H1 (cell line): ENCODE results near the gene APBA2. TPM values are rescaled to one million over a fixed set of nuclear protein-coding genes. Genes with fewer than 3 reads are reported as not detected.

Experiments used
- CEBPB ChIP-seq: IDR thresholded peaks from 2 replicates; pipeline ENCODE4 v1.6.1; 2012; ENCODE audit warnings: low read depth, low read length
- CREB1 ChIP-seq: IDR thresholded peaks from 2 replicates; pipeline ENCODE4 v1.6.1; 2012; ENCODE audit warnings: inconsistent platforms
- FOSL1 ChIP-seq: IDR thresholded peaks from 2 replicates; pipeline ENCODE4 v1.6.1; 2011; ENCODE audit warnings: mild to moderate bottlenecking, low read depth, low read length, moderate library complexity; ENCODE audit not compliant: insufficient read depth
- GTF2F1 ChIP-seq: IDR thresholded peaks from 2 replicates; pipeline ENCODE4 v1.6.1; 2012; ENCODE audit warnings: low read depth, low read length, improper control_type of control experiment, borderline replicate concordance
- KDM5A ChIP-seq: fragments of 200-600 bp; IDR thresholded peaks from 2 replicates; pipeline ENCODE4 v1.7.1; 2012; ENCODE audit warnings: mild to moderate bottlenecking, low read length, inconsistent platforms, mixed read lengths
- NANOG ChIP-seq: IDR thresholded peaks from 2 replicates; pipeline ENCODE4 v1.6.1; 2011; ENCODE audit warnings: low read length, low read depth, mild to moderate bottlenecking, inconsistent platforms; ENCODE audit not compliant: insufficient read depth, poor library complexity, severe bottlenecking
- NRF1 ChIP-seq: IDR thresholded peaks from 2 replicates; pipeline ENCODE4 v1.6.1; 2011; ENCODE audit warnings: mild to moderate bottlenecking, low read depth, low read length, improper control_type of control experiment
- SP1 ChIP-seq: IDR thresholded peaks from 2 replicates; pipeline ENCODE4 v1.6.1; 2011; ENCODE audit warnings: low read depth, low read length
- SRF ChIP-seq: IDR thresholded peaks from 2 replicates; pipeline ENCODE4 v1.6.1; 2011; ENCODE audit warnings: mild to moderate bottlenecking, low read depth, low read length, moderate library complexity
- polyA plus RNA-seq, 7 experiments: library from polyadenylated mRNA; depleted of rRNA in 3 of 7; stranded (reverse) in 5 of 7; unstranded in 2 of 7; fragments of >200 nt in 5 of 7; fragments of 200-250 nt in 2 of 7; gene quantifications; 1 replicate in 5 of 7; 2 replicates in 1 of 7; 4 replicates in 1 of 7; pipeline versions ENCODE4 v1.2.1 to v1.2.3, GENCODE V29; 2011 to 2013; ENCODE audit warnings: missing spikeins in 2 of 7, mixed read lengths in 2 of 7
- total RNA-seq: library from RNA; stranded (reverse); fragmentation: NEBNext Ultra II Directional; extraction: Animal tissue kit (Norgen Biotek cat#: 25700); gene quantifications from 2 replicates; pipeline ENCODE4 v1.2.1, GENCODE V29; 2021
- TF ChIP-seq, protein P1 (sequence below): fragments of 300-600 bp; sonication (generic); IDR thresholded peaks from 2 replicates; pipeline ENCODE4 v1.7.1; 2012; ENCODE audit warnings: low read length, moderate library complexity, mild to moderate bottlenecking, inconsistent platforms; ENCODE audit not compliant: insufficient replicate concordance
- TF ChIP-seq, protein P2 (sequence below): IDR thresholded peaks from 2 replicates; pipeline ENCODE4 v1.6.1; 2012; ENCODE audit warnings: inconsistent platforms
- TF ChIP-seq, protein P3 (sequence below): IDR thresholded peaks from 2 replicates; pipeline ENCODE4 v1.6.1; 2012; ENCODE audit warnings: inconsistent platforms

Gene APBA2
- total and polyA plus RNA-seq, 2 of the 8 experiments (the other 6 are each of a cell fraction or from before 2014, with no cell fraction given) = 15.5 to 19.0 TPM

DNA sequence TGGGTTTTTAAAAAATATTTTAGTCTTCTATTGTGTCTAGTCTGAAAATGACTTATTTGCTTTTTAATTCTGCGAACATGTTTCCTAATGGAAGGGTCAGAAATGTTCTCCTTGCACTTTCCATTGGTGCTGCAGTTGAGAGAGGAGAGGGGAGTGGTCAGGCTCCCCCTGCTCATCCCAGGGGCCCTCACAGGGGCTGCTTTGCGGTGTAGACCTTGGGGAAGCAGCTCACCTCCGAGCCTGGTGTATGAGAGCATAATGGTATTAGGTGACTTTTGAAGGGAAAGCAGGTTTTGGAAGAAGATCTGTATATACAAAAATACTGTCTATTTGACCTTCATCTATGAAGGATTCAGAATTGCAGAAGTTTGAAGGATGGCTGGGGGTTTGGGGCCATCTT is 28.3 kb downstream of the APBA2 start (continued):
- TF ChIP-seq, protein P1, sequence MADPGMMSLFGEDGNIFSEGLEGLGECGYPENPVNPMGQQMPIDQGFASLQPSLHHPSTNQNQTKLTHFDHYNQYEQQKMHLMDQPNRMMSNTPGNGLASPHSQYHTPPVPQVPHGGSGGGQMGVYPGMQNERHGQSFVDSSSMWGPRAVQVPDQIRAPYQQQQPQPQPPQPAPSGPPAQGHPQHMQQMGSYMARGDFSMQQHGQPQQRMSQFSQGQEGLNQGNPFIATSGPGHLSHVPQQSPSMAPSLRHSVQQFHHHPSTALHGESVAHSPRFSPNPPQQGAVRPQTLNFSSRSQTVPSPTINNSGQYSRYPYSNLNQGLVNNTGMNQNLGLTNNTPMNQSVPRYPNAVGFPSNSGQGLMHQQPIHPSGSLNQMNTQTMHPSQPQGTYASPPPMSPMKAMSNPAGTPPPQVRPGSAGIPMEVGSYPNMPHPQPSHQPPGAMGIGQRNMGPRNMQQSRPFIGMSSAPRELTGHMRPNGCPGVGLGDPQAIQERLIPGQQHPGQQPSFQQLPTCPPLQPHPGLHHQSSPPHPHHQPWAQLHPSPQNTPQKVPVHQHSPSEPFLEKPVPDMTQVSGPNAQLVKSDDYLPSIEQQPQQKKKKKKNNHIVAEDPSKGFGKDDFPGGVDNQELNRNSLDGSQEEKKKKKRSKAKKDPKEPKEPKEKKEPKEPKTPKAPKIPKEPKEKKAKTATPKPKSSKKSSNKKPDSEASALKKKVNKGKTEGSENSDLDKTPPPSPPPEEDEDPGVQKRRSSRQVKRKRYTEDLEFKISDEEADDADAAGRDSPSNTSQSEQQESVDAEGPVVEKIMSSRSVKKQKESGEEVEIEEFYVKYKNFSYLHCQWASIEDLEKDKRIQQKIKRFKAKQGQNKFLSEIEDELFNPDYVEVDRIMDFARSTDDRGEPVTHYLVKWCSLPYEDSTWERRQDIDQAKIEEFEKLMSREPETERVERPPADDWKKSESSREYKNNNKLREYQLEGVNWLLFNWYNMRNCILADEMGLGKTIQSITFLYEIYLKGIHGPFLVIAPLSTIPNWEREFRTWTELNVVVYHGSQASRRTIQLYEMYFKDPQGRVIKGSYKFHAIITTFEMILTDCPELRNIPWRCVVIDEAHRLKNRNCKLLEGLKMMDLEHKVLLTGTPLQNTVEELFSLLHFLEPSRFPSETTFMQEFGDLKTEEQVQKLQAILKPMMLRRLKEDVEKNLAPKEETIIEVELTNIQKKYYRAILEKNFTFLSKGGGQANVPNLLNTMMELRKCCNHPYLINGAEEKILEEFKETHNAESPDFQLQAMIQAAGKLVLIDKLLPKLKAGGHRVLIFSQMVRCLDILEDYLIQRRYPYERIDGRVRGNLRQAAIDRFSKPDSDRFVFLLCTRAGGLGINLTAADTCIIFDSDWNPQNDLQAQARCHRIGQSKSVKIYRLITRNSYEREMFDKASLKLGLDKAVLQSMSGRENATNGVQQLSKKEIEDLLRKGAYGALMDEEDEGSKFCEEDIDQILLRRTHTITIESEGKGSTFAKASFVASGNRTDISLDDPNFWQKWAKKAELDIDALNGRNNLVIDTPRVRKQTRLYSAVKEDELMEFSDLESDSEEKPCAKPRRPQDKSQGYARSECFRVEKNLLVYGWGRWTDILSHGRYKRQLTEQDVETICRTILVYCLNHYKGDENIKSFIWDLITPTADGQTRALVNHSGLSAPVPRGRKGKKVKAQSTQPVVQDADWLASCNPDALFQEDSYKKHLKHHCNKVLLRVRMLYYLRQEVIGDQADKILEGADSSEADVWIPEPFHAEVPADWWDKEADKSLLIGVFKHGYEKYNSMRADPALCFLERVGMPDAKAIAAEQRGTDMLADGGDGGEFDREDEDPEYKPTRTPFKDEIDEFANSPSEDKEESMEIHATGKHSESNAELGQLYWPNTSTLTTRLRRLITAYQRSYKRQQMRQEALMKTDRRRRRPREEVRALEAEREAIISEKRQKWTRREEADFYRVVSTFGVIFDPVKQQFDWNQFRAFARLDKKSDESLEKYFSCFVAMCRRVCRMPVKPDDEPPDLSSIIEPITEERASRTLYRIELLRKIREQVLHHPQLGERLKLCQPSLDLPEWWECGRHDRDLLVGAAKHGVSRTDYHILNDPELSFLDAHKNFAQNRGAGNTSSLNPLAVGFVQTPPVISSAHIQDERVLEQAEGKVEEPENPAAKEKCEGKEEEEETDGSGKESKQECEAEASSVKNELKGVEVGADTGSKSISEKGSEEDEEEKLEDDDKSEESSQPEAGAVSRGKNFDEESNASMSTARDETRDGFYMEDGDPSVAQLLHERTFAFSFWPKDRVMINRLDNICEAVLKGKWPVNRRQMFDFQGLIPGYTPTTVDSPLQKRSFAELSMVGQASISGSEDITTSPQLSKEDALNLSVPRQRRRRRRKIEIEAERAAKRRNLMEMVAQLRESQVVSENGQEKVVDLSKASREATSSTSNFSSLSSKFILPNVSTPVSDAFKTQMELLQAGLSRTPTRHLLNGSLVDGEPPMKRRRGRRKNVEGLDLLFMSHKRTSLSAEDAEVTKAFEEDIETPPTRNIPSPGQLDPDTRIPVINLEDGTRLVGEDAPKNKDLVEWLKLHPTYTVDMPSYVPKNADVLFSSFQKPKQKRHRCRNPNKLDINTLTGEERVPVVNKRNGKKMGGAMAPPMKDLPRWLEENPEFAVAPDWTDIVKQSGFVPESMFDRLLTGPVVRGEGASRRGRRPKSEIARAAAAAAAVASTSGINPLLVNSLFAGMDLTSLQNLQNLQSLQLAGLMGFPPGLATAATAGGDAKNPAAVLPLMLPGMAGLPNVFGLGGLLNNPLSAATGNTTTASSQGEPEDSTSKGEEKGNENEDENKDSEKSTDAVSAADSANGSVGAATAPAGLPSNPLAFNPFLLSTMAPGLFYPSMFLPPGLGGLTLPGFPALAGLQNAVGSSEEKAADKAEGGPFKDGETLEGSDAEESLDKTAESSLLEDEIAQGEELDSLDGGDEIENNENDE = no peak
- no peak for TF ChIP-seq NANOG
- no peak for TF ChIP-seq KDM5A
- TF ChIP-seq NRF1 = no peak
- TF ChIP-seq CREB1 = no peak
- TF ChIP-seq, protein P2, sequence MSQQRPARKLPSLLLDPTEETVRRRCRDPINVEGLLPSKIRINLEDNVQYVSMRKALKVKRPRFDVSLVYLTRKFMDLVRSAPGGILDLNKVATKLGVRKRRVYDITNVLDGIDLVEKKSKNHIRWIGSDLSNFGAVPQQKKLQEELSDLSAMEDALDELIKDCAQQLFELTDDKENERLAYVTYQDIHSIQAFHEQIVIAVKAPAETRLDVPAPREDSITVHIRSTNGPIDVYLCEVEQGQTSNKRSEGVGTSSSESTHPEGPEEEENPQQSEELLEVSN = no peak
- TF ChIP-seq SP1 = no peak
- TF ChIP-seq GTF2F1 = no peak
- no peak for TF ChIP-seq FOSL1
- TF ChIP-seq CEBPB = no peak
- TF ChIP-seq, protein P3, sequence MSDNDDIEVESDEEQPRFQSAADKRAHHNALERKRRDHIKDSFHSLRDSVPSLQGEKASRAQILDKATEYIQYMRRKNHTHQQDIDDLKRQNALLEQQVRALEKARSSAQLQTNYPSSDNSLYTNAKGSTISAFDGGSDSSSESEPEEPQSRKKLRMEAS = no peak
- TF ChIP-seq SRF = no peak
